GM12891 (cell line): ENCODE measurements around the gene IKZF1.

ENCODE experiments used
- POLR2A ChIP-seq: IDR thresholded peaks from 2 replicates; pipeline ENCODE4 v1.6.1; 2011; ENCODE audit warnings: low read depth, low read length, control low read depth
- POLR2AphosphoS5 ChIP-seq: IDR thresholded peaks from 2 replicates; pipeline ENCODE4 v1.6.1; 2011; ENCODE audit warnings: low read depth, low read length, control low read depth
- TAF1 ChIP-seq: IDR thresholded peaks from 2 replicates; pipeline ENCODE4 v1.6.1; 2011; ENCODE audit warnings: low read depth, low read length, control low read depth

GRCh38 chr7:50376056-50376820, 71.7 kb downstream of the IKZF1 start:
- TF ChIP-seq POLR2AphosphoS5 (no peak), TAF1 (no peak), POLR2A (no peak)
